H1 (cell line): ENCODE data around the gene TRABD2A. TPM values are rescaled to one million over a fixed set of nuclear protein-coding genes. Genes with fewer than 3 reads are reported as not detected.

Source experiments
- CTCF ChIA-PET: fragments of 300-600 bp; sonication (Branson Sonifier 250); formaldehyde crosslinking; loops from one replicate; lab custom pipeline; 2021; ENCODE audit not compliant: partially characterized antibody; lab: Charles Lee
- POLR2A ChIA-PET: fragments of 300-600 bp; sonication (Branson Sonifier 250); formaldehyde crosslinking; loops from one replicate; lab custom pipeline; 2021; ENCODE audit warnings: inconsistent platforms; ENCODE audit not compliant: partially characterized antibody; lab: Charles Lee
- DNase-seq, 2 experiments: peaks; one replicate each; pipeline versions ENCODE4 v3.0.0 to v3.0.0-alpha.2; 2010 to 2022; ENCODE audit warnings: low spot score in 2 of 2, low read depth in 1 of 2, mixed read lengths in 1 of 2
- FAIRE-seq: peaks from 2 replicates; lab custom pipeline; 2011; peaks lifted over from hg19 to GRCh38; lab: Jason Lieb, UNC
- H2AFZ ChIP-seq: 2 replicates; pipeline ENCODE4 v1.8.1; 2012; ENCODE audit warnings: low read length, inconsistent platforms
- H2AK5ac ChIP-seq: 2 replicates; pipeline ENCODE4 v1.6.1; 2013; ENCODE audit warnings: low read depth, low read length
- H2BK120ac ChIP-seq: replicated peaks from 2 replicates; pipeline ENCODE3; 2013; ENCODE audit warnings: low read depth, low read length, inconsistent platforms
- H2BK12ac ChIP-seq: 2 replicates; pipeline ENCODE4 v1.6.1; 2013; ENCODE audit warnings: low read depth, low read length
- H2BK15ac ChIP-seq: 2 replicates; pipeline ENCODE4 v1.6.1; 2013; ENCODE audit warnings: low read length
- H2BK20ac ChIP-seq: 2 replicates; pipeline ENCODE4 v1.6.1; 2013; ENCODE audit warnings: low read length
- H2BK5ac ChIP-seq: 2 replicates; pipeline ENCODE4 v1.6.1; 2013; ENCODE audit warnings: low read depth, low read length
- H3K14ac ChIP-seq: 2 replicates; pipeline ENCODE4 v1.6.1; 2013; ENCODE audit warnings: inconsistent platforms; ENCODE audit not compliant: insufficient read length
- H3K18ac ChIP-seq: 2 replicates; pipeline ENCODE4 v1.6.1; 2013; ENCODE audit warnings: low read length; ENCODE audit errors: extremely low read depth
- H3K23ac ChIP-seq: 2 replicates; pipeline ENCODE4 v1.6.1; 2013; ENCODE audit warnings: inconsistent platforms; ENCODE audit not compliant: insufficient read length
- H3K23me2 ChIP-seq: 2 replicates; pipeline ENCODE4 v1.6.1; 2013; ENCODE audit warnings: low read depth, low read length
- H3K27ac ChIP-seq: 2 replicates; pipeline ENCODE4 v1.6.1; 2011; ENCODE audit warnings: low read depth, low read length, inconsistent platforms
- H3K27me3 ChIP-seq, 4 experiments: replicated peaks in 1 of 4; 1 replicate in 1 of 4; 2 replicates in 3 of 4; pipeline versions ENCODE4 v1.6.1 to v1.8.1; 2011 to 2013; ENCODE audit warnings: low read length in 3 of 4, mild to moderate bottlenecking in 3 of 4, inconsistent platforms in 2 of 4, mixed read lengths in 2 of 4, moderate library complexity in 1 of 4; ENCODE audit not compliant: control insufficient read depth in 3 of 4, insufficient read depth in 3 of 4; ENCODE audit errors: extremely low read depth in 1 of 4
- H3K36me3 ChIP-seq, 4 experiments: 2 replicates each; pipeline versions ENCODE4 v1.6.1 to v1.8.1; 2011 to 2013; ENCODE audit warnings: mild to moderate bottlenecking in 4 of 4, low read length in 3 of 4, moderate library complexity in 2 of 4, control low read depth in 1 of 4, inconsistent platforms in 1 of 4; ENCODE audit not compliant: insufficient read depth in 4 of 4, control insufficient read depth in 2 of 4
- H3K4ac ChIP-seq: replicated peaks from 2 replicates; pipeline ENCODE3; 2013; ENCODE audit warnings: low read length, low read depth, mixed read lengths, inconsistent platforms; ENCODE audit not compliant: insufficient read length
- H3K4me1 ChIP-seq, 4 experiments: replicated peaks in 1 of 4; 1 replicate in 1 of 4; 2 replicates in 3 of 4; pipeline versions ENCODE4 v1.6.1 to v1.8.1; 2011 to 2013; ENCODE audit warnings: low read length in 3 of 4, inconsistent platforms in 2 of 4, mixed read lengths in 1 of 4; ENCODE audit not compliant: insufficient read depth in 4 of 4, control insufficient read depth in 3 of 4
- H3K4me2 ChIP-seq, 2 experiments: 2 replicates each; pipeline versions ENCODE4 v1.6.1 to v1.8.1; 2011 to 2013; ENCODE audit warnings: low read depth in 2 of 2, low read length in 2 of 2, control low read depth in 1 of 2, inconsistent platforms in 1 of 2, mild to moderate bottlenecking in 1 of 2; ENCODE audit not compliant: insufficient read depth in 1 of 2
- H3K4me3 ChIP-seq, 4 experiments: fragments of 200-600, 300-600 bp in 1 of 4; sonication (generic), shearing (Covaris generic), sonication (Bioruptor Twin) in 1 of 4; 2 replicates each; pipeline versions ENCODE4 v1.5.1 to v1.8.1; 2011 to 2016; ENCODE audit warnings: low read length in 4 of 4, low read depth in 3 of 4, control low read depth in 2 of 4, inconsistent platforms in 2 of 4, mild to moderate bottlenecking in 2 of 4, mixed read lengths in 1 of 4, moderate library complexity in 1 of 4; ENCODE audit not compliant: insufficient read depth in 2 of 4; ENCODE audit errors: extremely low read depth in 1 of 4
- H3K56ac ChIP-seq: replicated peaks from 2 replicates; pipeline ENCODE3; 2013; ENCODE audit warnings: low read depth, mild to moderate bottlenecking, mixed read lengths, low read length, inconsistent platforms; ENCODE audit not compliant: insufficient read length
- H3K79me1 ChIP-seq: 2 replicates; pipeline ENCODE4 v1.6.1; 2013; ENCODE audit warnings: low read depth, low read length, control low read depth
- H3K79me2 ChIP-seq, 2 experiments: 2 replicates each; pipeline versions ENCODE4 v1.6.1 to v1.8.1; 2012 to 2013; ENCODE audit warnings: low read length in 2 of 2, mild to moderate bottlenecking in 2 of 2, inconsistent platforms in 1 of 2; ENCODE audit not compliant: insufficient read depth in 2 of 2, control insufficient read depth in 1 of 2
- H3K9ac ChIP-seq, 4 experiments: replicated peaks in 1 of 4; 1 replicate in 1 of 4; 2 replicates in 3 of 4; pipeline versions ENCODE4 v1.6.1 to v1.8.1; 2011 to 2013; ENCODE audit warnings: low read depth in 3 of 4, low read length in 3 of 4, control low read depth in 2 of 4, mild to moderate bottlenecking in 2 of 4, moderate library complexity in 2 of 4, inconsistent platforms in 1 of 4; ENCODE audit errors: extremely low read depth in 1 of 4
- H3K9me3 ChIP-seq, 2 experiments: 2 replicates each; pipeline versions ENCODE4 v1.6.1 to v1.8.1; 2012 to 2013; ENCODE audit warnings: mild to moderate bottlenecking in 2 of 2, moderate library complexity in 2 of 2, control low read depth in 1 of 2, inconsistent platforms in 1 of 2, low read depth in 1 of 2, low read length in 1 of 2, mixed read lengths in 1 of 2; ENCODE audit not compliant: insufficient read depth in 2 of 2
- H4K20me1 ChIP-seq, 2 experiments: replicated peaks in 1 of 2; 2 replicates each; pipeline versions ENCODE3 to v1.8.1; 2011 to 2013; ENCODE audit warnings: inconsistent platforms in 2 of 2, low read length in 2 of 2, mild to moderate bottlenecking in 1 of 2; ENCODE audit not compliant: insufficient read depth in 2 of 2, control insufficient read depth in 1 of 2
- H4K5ac ChIP-seq: 2 replicates; pipeline ENCODE4 v1.6.1; 2013; ENCODE audit warnings: low read length, low read depth, mixed read lengths, inconsistent platforms; ENCODE audit not compliant: insufficient read length
- H4K8ac ChIP-seq: 2 replicates; pipeline ENCODE4 v1.8.0; 2013; ENCODE audit warnings: mild to moderate bottlenecking, moderate library complexity, low read length, inconsistent platforms; ENCODE audit not compliant: insufficient read depth; ENCODE audit errors: extremely low read depth
- H4K91ac ChIP-seq: replicated peaks from 2 replicates; pipeline ENCODE3; 2013; ENCODE audit warnings: low read length, mixed read lengths, inconsistent platforms; ENCODE audit not compliant: insufficient read length
- BCL11A ChIP-seq, 2 experiments: IDR thresholded peaks; one replicate each; pipeline ENCODE4 v1.6.1; 2011; ENCODE audit warnings: low read depth in 2 of 2, low read length in 2 of 2, mild to moderate bottlenecking in 2 of 2
- BRCA1 ChIP-seq: IDR thresholded peaks from 2 replicates; pipeline ENCODE4 v1.6.1; 2012; ENCODE audit warnings: low read depth, low read length, improper control_type of control experiment
- CBX8 ChIP-seq: fragments of 300-800, 300-1000 bp; sonication (generic); IDR thresholded peaks from 2 replicates; pipeline ENCODE4 v1.7.1; 2016; ENCODE audit warnings: low read depth, low read length, borderline replicate concordance
- PHF8 ChIP-seq: fragments of 200-600 bp; sonication (generic); conservative IDR thresholded peaks from 2 replicates; pipeline ENCODE4 v1.7.1; 2012; ENCODE audit warnings: low read depth, mild to moderate bottlenecking, inconsistent platforms, low read length, moderate library complexity
- POLR2AphosphoS5 ChIP-seq: IDR thresholded peaks from 2 replicates; pipeline ENCODE4 v1.6.1; 2011; ENCODE audit warnings: low read depth, low read length
- RAD21 ChIP-seq, 2 experiments: IDR thresholded peaks in 1 of 2; conservative IDR thresholded peaks in 1 of 2; 2 replicates each; pipeline ENCODE4 v1.6.1; 2011; ENCODE audit warnings: low read depth in 2 of 2, low read length in 2 of 2, improper control_type of control experiment in 1 of 2, inconsistent platforms in 1 of 2, mild to moderate bottlenecking in 1 of 2, moderate library complexity in 1 of 2
- SIN3A ChIP-seq, 2 experiments: IDR thresholded peaks in 1 of 2; conservative IDR thresholded peaks in 1 of 2; 2 replicates each; pipeline ENCODE4 v1.6.1; 2011 to 2012; ENCODE audit warnings: low read length in 2 of 2, improper control_type of control experiment in 1 of 2, low read depth in 1 of 2, mild to moderate bottlenecking in 1 of 2
- SP2 ChIP-seq: IDR thresholded peaks from 2 replicates; pipeline ENCODE4 v1.6.1; 2012; ENCODE audit warnings: mild to moderate bottlenecking, low read length, inconsistent platforms
- TBP ChIP-seq: IDR thresholded peaks from 2 replicates; pipeline ENCODE4 v1.6.1; 2011; ENCODE audit warnings: low read depth, low read length, improper control_type of control experiment
- WGBS, 2 experiments: shearing (Covaris generic) in 1 of 2; methylation state at CpG; one replicate each; pipeline versions ENCODE4 v1.1.6 to v1.1.7; 2013 to 2015; ENCODE audit warnings: low lambda C conversion rate in 2 of 2, mixed read lengths in 2 of 2, inconsistent platforms in 1 of 2, low coverage in 1 of 2, missing lambda C conversion rate in 1 of 2; ENCODE audit not compliant: insufficient replicate concordance in 2 of 2, insufficient coverage in 1 of 2, insufficient read length in 1 of 2; ENCODE audit errors: extremely low coverage in 1 of 2, missing lambda C conversion rate in 1 of 2; 5-methylcytosine and 5-hydroxymethylcytosine counted together
- polyA plus RNA-seq, 7 experiments: library from polyadenylated mRNA; depleted of rRNA in 3 of 7; stranded (reverse) in 5 of 7; unstranded in 2 of 7; fragments of >200 nt in 5 of 7; fragments of 200-250 nt in 2 of 7; gene quantifications; 1 replicate in 5 of 7; 2 replicates in 1 of 7; 4 replicates in 1 of 7; pipeline versions ENCODE4 v1.2.1 to v1.2.3, GENCODE V29; 2011 to 2013; ENCODE audit warnings: missing spikeins in 2 of 7, mixed read lengths in 2 of 7
- total RNA-seq: library from RNA; stranded (reverse); fragmentation: NEBNext Ultra II Directional; extraction: Animal tissue kit (Norgen Biotek cat#: 25700); gene quantifications from 2 replicates; pipeline ENCODE4 v1.2.1, GENCODE V29; 2021
- TF ChIP-seq, protein P1 (sequence below): IDR thresholded peaks from 2 replicates; pipeline ENCODE4 v1.6.1; 2012; ENCODE audit warnings: inconsistent platforms
- TF ChIP-seq, protein P2 (sequence below): IDR thresholded peaks from 2 replicates; pipeline ENCODE4 v1.6.1; 2012; ENCODE audit warnings: inconsistent platforms

TRABD2A gene
- total and polyA plus RNA-seq, 2 of the 8 experiments (the other 6 are each of a cell fraction or from before 2014, with no cell fraction given): 17.3 to 18.6 TPM

DNA sequence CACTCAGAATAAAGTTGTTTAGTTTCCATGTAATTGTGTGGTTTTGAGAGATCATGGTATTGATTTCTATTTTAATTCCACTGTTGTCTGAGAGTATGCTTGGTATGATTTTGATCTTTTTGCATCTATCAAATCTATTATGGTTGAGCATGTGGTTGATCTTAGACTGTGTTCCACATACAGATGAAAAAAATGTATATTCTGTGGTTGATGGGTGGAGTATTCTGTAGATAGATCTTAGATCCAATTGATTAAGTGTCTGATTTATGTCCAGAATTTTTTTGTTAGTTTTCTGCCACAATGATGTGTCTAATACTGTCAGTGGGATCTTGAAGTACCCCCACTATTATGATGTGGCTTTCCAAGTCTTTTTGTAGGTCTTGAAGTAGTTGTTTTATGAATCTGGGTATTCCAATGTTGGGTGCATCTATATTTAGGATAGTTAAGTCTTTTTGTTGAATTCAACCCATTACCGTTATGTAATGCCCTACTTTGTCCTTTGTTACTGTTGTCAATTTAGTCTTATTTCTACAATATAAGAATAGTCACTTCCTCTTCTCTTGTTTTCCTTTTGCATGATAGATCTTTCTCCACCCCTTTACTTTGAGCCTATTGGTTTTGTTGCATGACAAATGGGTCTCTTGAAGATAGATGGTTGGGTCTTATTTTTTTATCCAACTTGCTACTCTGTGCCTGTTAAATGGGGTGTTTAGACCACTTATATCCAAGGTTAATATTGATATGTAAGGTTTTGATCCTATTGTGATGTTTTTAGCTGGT is 101.8 kb downstream of the TRABD2A start:
- H2BK20ac ChIP-seq: no peak overlapping the region
- H2AK5ac ChIP-seq: no peak overlapping the region
- no peaks in the 10 kb centered on the region for H3K79me1 ChIP-seq
- no peak overlapping the region for H3K56ac ChIP-seq
- no peaks in the 10 kb centered on the region; a peak in 1 of 4 replicates for H3K9me3 ChIP-seq
- H4K20me1 ChIP-seq: no peaks in the 10 kb centered on the region
- H3K14ac ChIP-seq: no peak overlapping the region
- no peaks in the 10 kb centered on the region for H3K36me3 ChIP-seq
- no peak overlapping the region for H3K9ac ChIP-seq
- H4K8ac ChIP-seq: no peak overlapping the region
- 77% methylated on average over 1 of the region's 1 CpG; no CpG with 5 or more reads in 1 of the 2 experiments for WGBS, 2 experiments
- H3K4me1 ChIP-seq: peaks cover 0 to 3% (median 2%) of the 10 kb centered on the region in 4 experiments; a peak in 3 of 7 replicates
- no peaks in the 10 kb centered on the region for H3K79me2 ChIP-seq
- H2BK5ac ChIP-seq: no peak overlapping the region
- no peak overlapping the region for H4K5ac ChIP-seq
- CTCF ChIA-PET: no interaction called here
- no peaks in the 10 kb centered on the region for H3K27me3 ChIP-seq
- no peak overlapping the region for H4K91ac ChIP-seq
- no peak overlapping the region for H3K27ac ChIP-seq
- H3K23ac ChIP-seq: no peak overlapping the region
- H2AFZ ChIP-seq: no peak overlapping the region
- DNase-seq: no peak
- H3K18ac ChIP-seq: no peak overlapping the region
- H3K23me2 ChIP-seq: no peaks in the 10 kb centered on the region
- no peak overlapping the region for H2BK12ac ChIP-seq
- POLR2A ChIA-PET: interaction anchor here (1.0 kb wide), 1 partner anchor 353 kb away, joined by 3 read pairs; no protein-coding TSS in a partner anchor
- no peak overlapping the region for H3K4ac ChIP-seq
- FAIRE-seq: no peak
- no peak overlapping the region for H2BK120ac ChIP-seq
- H2BK15ac ChIP-seq: no peak overlapping the region
- H3K4me3 ChIP-seq: no peak overlapping the region
- H3K4me2 ChIP-seq: no peak overlapping the region
- TF ChIP-seq SP2 (no peak), CBX8 (no peak), RAD21 (IDR thresholded peaks at IDR 0.05 in 1 of 2, conservative IDR thresholded peaks at IDR 0.05 in 1 of 2; ENCODE audit: low read depth in 2 of 2, low read length in 2 of 2) (no peak), BCL11A (IDR thresholded peaks at IDR 0.05; ENCODE audit: low read depth in 2 of 2, low read length in 2 of 2) (no peak), SIN3A (conservative IDR thresholded peaks at IDR 0.05 in 1 of 2, IDR thresholded peaks at IDR 0.05 in 1 of 2; ENCODE audit: low read depth in 1 of 2, low read length in 2 of 2) (no peak), TBP (no peak), PHF8 (no peak), BRCA1 (no peak), POLR2AphosphoS5 (no peak)
- TF ChIP-seq, protein P1, sequence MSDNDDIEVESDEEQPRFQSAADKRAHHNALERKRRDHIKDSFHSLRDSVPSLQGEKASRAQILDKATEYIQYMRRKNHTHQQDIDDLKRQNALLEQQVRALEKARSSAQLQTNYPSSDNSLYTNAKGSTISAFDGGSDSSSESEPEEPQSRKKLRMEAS: no peak
- TF ChIP-seq, protein P2, sequence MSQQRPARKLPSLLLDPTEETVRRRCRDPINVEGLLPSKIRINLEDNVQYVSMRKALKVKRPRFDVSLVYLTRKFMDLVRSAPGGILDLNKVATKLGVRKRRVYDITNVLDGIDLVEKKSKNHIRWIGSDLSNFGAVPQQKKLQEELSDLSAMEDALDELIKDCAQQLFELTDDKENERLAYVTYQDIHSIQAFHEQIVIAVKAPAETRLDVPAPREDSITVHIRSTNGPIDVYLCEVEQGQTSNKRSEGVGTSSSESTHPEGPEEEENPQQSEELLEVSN: no peak
